Neural cell (in vitro differentiated cells): Measurements from ENCODE around the gene KLHDC7B.

ENCODE experiments used
- CTCF ChIP-seq: fragments of 450-650 bp; IDR thresholded peaks from 2 replicates; pipeline ENCODE4 v1.5.1; 2014; ENCODE audit warnings: antibody characterized with exemption, mild to moderate bottlenecking, moderate library complexity; ENCODE audit not compliant: poor library complexity, severe bottlenecking
- POLR2AphosphoS5 ChIP-seq: IDR thresholded peaks from 2 replicates; pipeline ENCODE4 v1.6.1; 2012
- SMC3 ChIP-seq: fragments of 450-650 bp; conservative IDR thresholded peaks from 2 replicates; pipeline ENCODE4 v1.6.1; 2014; ENCODE audit warnings: antibody characterized with exemption, mild to moderate bottlenecking, moderate library complexity; ENCODE audit not compliant: poor library complexity
- TAF1 ChIP-seq: IDR thresholded peaks from 2 replicates; pipeline ENCODE4 v1.6.1; 2012; ENCODE audit warnings: low read depth

- no peak for TF ChIP-seq POLR2AphosphoS5
- no peak for TF ChIP-seq CTCF
- no peak for TF ChIP-seq TAF1
- TF ChIP-seq SMC3: no peak
Measured at GRCh38 chr22:50545522-50546325, at the start of gene KLHDC7B.
